IPS DF 19.7 (cell line): ENCODE measurements around the gene DOK4.

Experiments
- DNase-seq: peaks from one replicate; pipeline ENCODE4 v3.0.0-alpha.2; 2013; ENCODE audit warnings: low read depth, low spot score

The DOK4 gene

GRCh38 chr16:57485916-57486857 is at the start of gene DOK4:
TSS of gene DOK4 (minus strand) at chr16:57486493. CDS start at chr16:57479507, 6,986 bp downstream.
- DNase-seq = no peak

GRCh38 chr16:57535680-57536305 is 49.5 kb upstream of the DOK4 start:
- DNase-seq = no peak

GRCh38 chr16:57534881-57535658 is 48.8 kb upstream of the DOK4 start:
- DNase-seq = no peak

GRCh38 chr16:57534337-57534880 is 48.1 kb upstream of the DOK4 start:
- DNase-seq = no peak

GRCh38 chr16:57533431-57534336 is 47.4 kb upstream of the DOK4 start:
- DNase-seq = no peak

- DNase-seq = no peak
These were observed 46.0 kb upstream of the DOK4 start for GRCh38 chr16:57532266-57532625.

GRCh38 chr16:57531635-57532265 is 45.5 kb upstream of the DOK4 start:
- DNase-seq = no peak

- DNase-seq = no peak
These were observed 44.9 kb upstream of the DOK4 start for GRCh38 chr16:57531253-57531575.

- no peak for DNase-seq
These were observed 44.4 kb upstream of the DOK4 start for GRCh38 chr16:57530522-57531252.

GRCh38 chr16:57530104-57530521 is 43.8 kb upstream of the DOK4 start:
- DNase-seq = no peak

- DNase-seq = no peak
These were observed 43.3 kb upstream of the DOK4 start for GRCh38 chr16:57529391-57530103.

- no peak for DNase-seq
These were observed 42.5 kb upstream of the DOK4 start for GRCh38 chr16:57528499-57529390.

- no peak for DNase-seq
These were observed 41.5 kb upstream of the DOK4 start for GRCh38 chr16:57527610-57528360.

- DNase-seq = no peak
These were observed 40.7 kb upstream of the DOK4 start for GRCh38 chr16:57527027-57527426.

GRCh38 chr16:57526498-57526897 is 40.2 kb upstream of the DOK4 start:
- DNase-seq = no peak

GRCh38 chr16:57525761-57526160 is 39.5 kb upstream of the DOK4 start:
- DNase-seq = no peak

GRCh38 chr16:57522960-57523359 is 36.7 kb upstream of the DOK4 start:
- DNase-seq = no peak
